Thoracic aorta (tissue), 2 donors: ENCODE results near the gene CTCFL. TPM values are rescaled to one million over a fixed set of nuclear protein-coding genes. Genes with fewer than 3 reads are reported as not detected.

Experiments
- ATAC-seq: fragments of 150-250 bp; one replicate; pipeline ENCODE4 v1.8.0; 2017; ENCODE audit warnings: low read depth; ENCODE audit not compliant: insufficient number of reproducible peaks, low FRiP score
- DNase-seq: peaks from one replicate; pipeline ENCODE4 v3.0.0-alpha.2; 2020; ENCODE audit warnings: low spot score
- H3K27ac ChIP-seq, 2 donors: fragments of 200-600 bp; sonication (generic); 1 replicate in 1 of 2; 2 replicates in 1 of 2; pipeline ENCODE4 v1.5.1; 2016; ENCODE audit warnings: mild to moderate bottlenecking in 2 of 2, moderate library complexity in 2 of 2
- H3K27me3 ChIP-seq: fragments of 200-600 bp; sonication (generic); replicated peaks from 2 replicates; pipeline ENCODE4 v1.6.0; 2016; ENCODE audit warnings: mild to moderate bottlenecking; ENCODE audit not compliant: insufficient read depth
- H3K36me3 ChIP-seq: fragments of 200-600 bp; sonication (generic); one replicate; pipeline ENCODE4 v1.5.1; 2016
- H3K4me1 ChIP-seq, 2 donors: fragments of 200-600 bp; sonication (generic); 1 replicate in 1 of 2; 2 replicates in 1 of 2; pipeline versions ENCODE4 v1.5.1 to v1.6.0; 2016; ENCODE audit warnings: low read depth in 2 of 2, mild to moderate bottlenecking in 1 of 2; ENCODE audit not compliant: control insufficient read depth in 1 of 2
- H3K4me3 ChIP-seq: fragments of 200-600 bp; sonication (generic); 2 replicates; pipeline ENCODE4 v1.5.1; 2016; ENCODE audit warnings: mild to moderate bottlenecking
- H3K9me3 ChIP-seq: fragments of 200-600 bp; sonication (generic); 2 replicates; pipeline ENCODE4 v1.5.1; 2016
- total RNA-seq, 2 donors: library from RNA; depleted of rRNA; stranded (reverse); fragments of >200 nt; gene quantifications; one replicate each; pipeline versions ENCODE4 v1.1.0 to v1.2.3, GENCODE V29; 2016
- TF ChIP-seq, protein P1 (sequence below): fragments of 200-600 bp; sonication (generic); IDR thresholded peaks from one replicate; pipeline ENCODE4 v1.5.1; 2019; ENCODE audit warnings: antibody characterized with exemption

Gene CTCFL
- total RNA-seq, 2 donors from 2014 or later, result not detected

DNA sequence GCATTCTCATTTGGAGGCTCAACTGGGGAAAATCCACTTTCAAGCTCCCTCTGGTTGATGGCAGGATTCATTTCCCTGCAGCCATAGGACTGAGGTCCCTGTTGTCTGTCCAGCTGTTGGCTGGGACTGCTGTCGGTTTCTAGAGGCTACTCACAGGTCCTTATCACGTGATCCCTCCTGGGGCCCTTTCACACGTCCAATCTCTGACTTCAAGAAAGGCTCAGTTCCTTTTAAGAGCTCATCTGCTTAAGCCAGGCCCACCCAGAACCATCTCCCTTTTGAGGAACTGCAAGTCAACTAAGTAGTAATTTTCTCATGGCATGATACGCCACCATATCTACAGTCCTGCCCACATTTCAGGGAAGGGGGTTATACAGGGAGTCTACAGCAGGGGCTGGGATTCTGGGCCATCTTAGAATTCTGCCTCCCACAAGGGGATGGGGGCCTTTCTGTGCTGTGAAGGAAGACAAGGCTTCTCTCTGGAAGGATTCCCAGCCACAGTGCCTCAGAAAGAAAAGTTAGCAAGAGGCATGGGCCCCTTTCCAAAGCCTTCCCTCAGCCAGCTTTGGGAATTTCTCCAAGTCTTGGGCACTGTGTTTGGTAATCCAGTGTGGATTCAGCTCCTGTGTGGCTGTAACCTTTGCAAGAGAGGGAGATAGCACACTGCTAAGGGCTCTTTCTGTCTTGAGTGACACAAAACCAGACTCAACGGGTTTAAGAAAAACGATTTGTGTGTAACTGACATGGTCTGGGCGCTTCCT lies 66.4 kb downstream of the CTCFL start:
- DNase-seq, result peak; percentile 36
- Histone ChIP-seq H3K27ac (peak overlapping the region in 1 of 2 donors; percentile 22), H3K4me1 (peaks cover 10 to 24% of the 10 kb centered on the region in 2 donors), H3K9me3 (no peaks in the 10 kb centered on the region), H3K27me3 (no peaks in the 10 kb centered on the region), H3K4me3 (no peak overlapping the region), H3K36me3 (no peaks in the 10 kb centered on the region)
- TF ChIP-seq, protein P1, sequence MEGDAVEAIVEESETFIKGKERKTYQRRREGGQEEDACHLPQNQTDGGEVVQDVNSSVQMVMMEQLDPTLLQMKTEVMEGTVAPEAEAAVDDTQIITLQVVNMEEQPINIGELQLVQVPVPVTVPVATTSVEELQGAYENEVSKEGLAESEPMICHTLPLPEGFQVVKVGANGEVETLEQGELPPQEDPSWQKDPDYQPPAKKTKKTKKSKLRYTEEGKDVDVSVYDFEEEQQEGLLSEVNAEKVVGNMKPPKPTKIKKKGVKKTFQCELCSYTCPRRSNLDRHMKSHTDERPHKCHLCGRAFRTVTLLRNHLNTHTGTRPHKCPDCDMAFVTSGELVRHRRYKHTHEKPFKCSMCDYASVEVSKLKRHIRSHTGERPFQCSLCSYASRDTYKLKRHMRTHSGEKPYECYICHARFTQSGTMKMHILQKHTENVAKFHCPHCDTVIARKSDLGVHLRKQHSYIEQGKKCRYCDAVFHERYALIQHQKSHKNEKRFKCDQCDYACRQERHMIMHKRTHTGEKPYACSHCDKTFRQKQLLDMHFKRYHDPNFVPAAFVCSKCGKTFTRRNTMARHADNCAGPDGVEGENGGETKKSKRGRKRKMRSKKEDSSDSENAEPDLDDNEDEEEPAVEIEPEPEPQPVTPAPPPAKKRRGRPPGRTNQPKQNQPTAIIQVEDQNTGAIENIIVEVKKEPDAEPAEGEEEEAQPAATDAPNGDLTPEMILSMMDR, result no peak
- peak; percentile 67 for ATAC-seq

DNA sequence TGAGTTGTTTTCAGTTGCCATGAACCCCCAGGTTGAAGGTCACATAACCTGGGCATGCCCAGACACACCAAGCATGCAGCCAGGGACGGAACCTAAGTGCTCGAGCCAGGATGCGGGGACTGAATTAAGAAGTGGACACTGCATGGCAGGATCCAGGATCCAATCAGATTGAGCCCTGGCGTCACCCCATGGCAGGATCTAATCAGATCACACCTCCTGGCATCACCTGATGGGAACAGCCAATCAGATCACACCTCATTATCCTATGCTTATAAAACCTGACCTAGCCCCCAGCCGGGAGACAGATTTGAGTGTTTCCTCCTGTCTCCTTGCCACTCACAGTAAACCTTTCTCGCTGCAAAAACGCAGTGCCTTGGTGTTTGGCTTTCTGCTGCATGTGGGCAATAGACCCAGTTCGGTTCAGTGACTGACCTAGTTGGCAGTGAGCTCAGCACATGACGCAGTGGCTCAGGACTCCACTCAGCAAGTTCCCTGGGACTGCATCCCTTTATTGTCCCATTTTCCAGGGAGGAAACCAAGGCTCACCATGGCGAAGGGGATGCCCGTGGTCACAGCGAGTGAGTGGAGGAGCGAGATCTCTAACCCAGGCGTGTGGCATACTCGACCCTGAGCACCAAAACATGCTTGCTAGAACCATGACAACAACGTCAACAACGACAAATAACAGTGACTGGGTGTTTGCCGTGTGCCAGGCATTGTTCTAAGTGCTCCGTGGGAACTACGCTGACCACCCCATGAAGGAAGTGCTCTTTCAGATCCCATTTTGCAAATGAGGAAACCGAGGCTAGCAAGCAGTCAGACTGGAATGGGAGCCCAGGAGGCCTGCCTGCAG lies 67.5 kb downstream of the CTCFL start:
- H3K27ac ChIP-seq, result no peak overlapping the region
- ATAC-seq, result no peak
- DNase-seq, result no peak
- H3K4me3 ChIP-seq, result no peak overlapping the region
- no peaks in the 10 kb centered on the region for H3K27me3 ChIP-seq
- TF ChIP-seq, protein P1, result no peak
- no peaks in the 10 kb centered on the region for H3K36me3 ChIP-seq
- H3K4me1 ChIP-seq, result peaks cover 10 to 24% of the 10 kb centered on the region in 2 donors
- no peaks in the 10 kb centered on the region for H3K9me3 ChIP-seq

DNA sequence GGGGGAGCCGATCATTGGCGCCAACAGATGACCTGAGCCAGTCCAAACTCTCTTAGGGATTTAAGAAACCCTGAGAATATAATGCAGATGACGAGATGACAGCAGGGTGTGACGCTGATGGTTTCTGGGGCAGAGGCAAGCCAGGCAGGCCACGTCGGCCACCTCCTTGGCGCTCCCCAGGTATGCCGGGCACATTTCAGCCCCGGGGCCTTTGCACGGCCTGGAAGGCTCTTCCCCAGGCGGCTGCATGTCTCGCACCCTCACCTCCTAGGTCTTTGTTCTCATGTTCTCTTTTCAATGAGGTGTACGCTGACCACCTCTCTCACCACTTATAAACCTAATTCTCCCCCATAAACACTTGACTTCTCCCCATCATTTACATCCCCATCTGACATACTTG lies 68.8 kb downstream of the CTCFL start:
- Histone ChIP-seq H3K27ac (no peak overlapping the region), H3K36me3 (no peaks in the 10 kb centered on the region), H3K27me3 (no peaks in the 10 kb centered on the region), H3K4me1 (peaks cover 12 to 28% of the 10 kb centered on the region in 2 donors), H3K4me3 (no peak overlapping the region), H3K9me3 (no peaks in the 10 kb centered on the region)
- DNase-seq (no peak), ATAC-seq (no peak)
- TF ChIP-seq, protein P1, result no peak

DNA sequence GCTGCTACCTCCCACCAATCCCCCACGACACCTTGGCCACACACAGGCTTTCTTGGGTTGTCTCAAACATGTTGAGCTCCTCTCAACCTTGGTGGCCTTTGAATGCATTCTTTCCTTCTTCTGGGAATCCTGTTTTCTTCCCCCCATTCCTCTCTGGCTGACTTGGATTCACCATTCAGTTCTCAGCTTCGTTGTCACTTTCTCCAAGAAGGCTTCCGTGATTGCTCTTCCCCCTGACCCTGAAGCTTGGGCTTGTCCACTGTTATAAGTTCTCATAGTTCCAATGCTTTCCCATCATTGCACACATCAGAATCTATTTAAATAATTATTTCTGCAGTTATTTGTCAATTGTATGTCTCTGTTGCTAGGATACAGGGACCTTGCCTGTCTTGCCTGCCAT lies 69.6 kb downstream of the CTCFL start:
- H3K9me3 ChIP-seq, result no peaks in the 10 kb centered on the region
- no peaks in the 10 kb centered on the region for H3K36me3 ChIP-seq
- DNase-seq, result no peak
- TF ChIP-seq, protein P1, result no peak
- no peak overlapping the region for H3K4me3 ChIP-seq
- H3K27me3 ChIP-seq, result no peaks in the 10 kb centered on the region
- no peak for ATAC-seq
- H3K27ac ChIP-seq, result no peak overlapping the region
- peaks cover 19 to 36% of the 10 kb centered on the region in 2 donors for H3K4me1 ChIP-seq
